ENCODE data around the gene MPHOSPH9. TPM values are rescaled to one million over a fixed set of nuclear protein-coding genes. Genes with fewer than 3 reads are reported as not detected.
A peak's percentile ranks its signal among the peaks of the same experiment; 100 is the strongest.

The MPHOSPH9 gene
- total RNA-seq, 1 donor from 2014 or later, result 79.8 TPM

GRCh38 chr12:123133701-123134100 is 99.2 kb downstream of the MPHOSPH9 start:
- DNase-seq (ENCODE audit: low read depth, low spot score), result no peak
- no peak overlapping the region for H3K4me3 Mint-ChIP-seq
- H3K27me3 Mint-ChIP-seq (ENCODE audit: low read depth), result no peaks in the 10 kb centered on the region
- no peak for TF ChIP-seq CTCF (conservative IDR thresholded peaks at IDR 0.05)
- peaks cover 9% of the 10 kb centered on the region for H3K4me1 Mint-ChIP-seq
- no peak overlapping the region for H3K27ac Mint-ChIP-seq (ENCODE audit: unreplicated experiment)
- peaks cover 2% of the 10 kb centered on the region for H3K36me3 Mint-ChIP-seq (ENCODE audit: low read depth)
- H3K9me3 Mint-ChIP-seq, result peaks cover 2% of the 10 kb centered on the region

GRCh38 chr12:123132951-123133619 is 99.9 kb downstream of the MPHOSPH9 start:
- no peak for DNase-seq (ENCODE audit: low read depth, low spot score)
- Mint-ChIP-seq H3K27me3 (ENCODE audit: low read depth) (no peaks in the 10 kb centered on the region), H3K4me1 (peaks cover 9% of the 10 kb centered on the region), H3K27ac (ENCODE audit: unreplicated experiment) (no peak overlapping the region), H3K9me3 (peaks cover 2% of the 10 kb centered on the region), H3K36me3 (ENCODE audit: low read depth) (peaks cover 2% of the 10 kb centered on the region), H3K4me3 (no peak overlapping the region)
- no peak for TF ChIP-seq CTCF (conservative IDR thresholded peaks at IDR 0.05)

- no peak for DNase-seq (ENCODE audit: low read depth, low spot score)
- no peak for TF ChIP-seq CTCF (conservative IDR thresholded peaks at IDR 0.05)
- Mint-ChIP-seq H3K27ac (ENCODE audit: unreplicated experiment) (no peak overlapping the region), H3K9me3 (peaks cover 2% of the 10 kb centered on the region), H3K36me3 (ENCODE audit: low read depth) (peaks cover 2% of the 10 kb centered on the region), H3K4me1 (peaks cover 13% of the 10 kb centered on the region), H3K27me3 (ENCODE audit: low read depth) (no peaks in the 10 kb centered on the region), H3K4me3 (no peak overlapping the region)
Observed at GRCh38 chr12:123131879-123132402, 101.0 kb downstream of the MPHOSPH9 start.

GRCh38 chr12:123131291-123131832 is 101.6 kb downstream of the MPHOSPH9 start:
- Mint-ChIP-seq H3K4me3 (no peak overlapping the region), H3K9me3 (peaks cover 2% of the 10 kb centered on the region), H3K4me1 (peaks cover 19% of the 10 kb centered on the region), H3K36me3 (ENCODE audit: low read depth) (peaks cover 2% of the 10 kb centered on the region), H3K27ac (ENCODE audit: unreplicated experiment) (no peak overlapping the region), H3K27me3 (ENCODE audit: low read depth) (no peaks in the 10 kb centered on the region)
- no peak for DNase-seq (ENCODE audit: low read depth, low spot score)
- no peak for TF ChIP-seq CTCF (conservative IDR thresholded peaks at IDR 0.05)

GRCh38 chr12:123129621-123130020 is 103.3 kb downstream of the MPHOSPH9 start:
- DNase-seq (ENCODE audit: low read depth, low spot score), result no peak
- no peak for TF ChIP-seq CTCF (conservative IDR thresholded peaks at IDR 0.05)
- Mint-ChIP-seq H3K4me3 (no peak overlapping the region), H3K27me3 (ENCODE audit: low read depth) (no peaks in the 10 kb centered on the region), H3K27ac (ENCODE audit: unreplicated experiment) (peak overlapping the region; percentile 64), H3K36me3 (ENCODE audit: low read depth) (no peaks in the 10 kb centered on the region), H3K4me1 (peaks cover 23% of the 10 kb centered on the region), H3K9me3 (no peaks in the 10 kb centered on the region)
